HUES6 (cell line): ENCODE results near the gene ASMTL.

ENCODE experiments used
- H3K27ac ChIP-seq: 2 replicates; pipeline ENCODE4 v1.7.0; 2013; ENCODE audit warnings: low read depth, mild to moderate bottlenecking, low read length, inconsistent platforms
- H3K27me3 ChIP-seq: 2 replicates; pipeline ENCODE4 v1.6.1; 2013; ENCODE audit warnings: low read length; ENCODE audit not compliant: control insufficient read depth, insufficient read depth
- H3K36me3 ChIP-seq: 2 replicates; pipeline ENCODE4 v1.6.1; 2013; ENCODE audit warnings: low read length; ENCODE audit not compliant: control insufficient read depth, insufficient read depth
- H3K4me1 ChIP-seq: 2 replicates; pipeline ENCODE4 v1.6.1; 2013; ENCODE audit warnings: low read length; ENCODE audit not compliant: control insufficient read depth, insufficient read depth
- H3K4me3 ChIP-seq: 2 replicates; pipeline ENCODE4 v1.5.1; 2013; ENCODE audit warnings: low read depth, low read length
- H3K9ac ChIP-seq: one replicate; pipeline ENCODE4 v1.6.1; 2013; ENCODE audit warnings: mild to moderate bottlenecking, low read length
- H3K9me3 ChIP-seq: 2 replicates; pipeline ENCODE4 v1.6.1; 2013; ENCODE audit warnings: low read depth, low read length; ENCODE audit not compliant: control insufficient read depth, insufficient read depth

Gene ASMTL

DNA sequence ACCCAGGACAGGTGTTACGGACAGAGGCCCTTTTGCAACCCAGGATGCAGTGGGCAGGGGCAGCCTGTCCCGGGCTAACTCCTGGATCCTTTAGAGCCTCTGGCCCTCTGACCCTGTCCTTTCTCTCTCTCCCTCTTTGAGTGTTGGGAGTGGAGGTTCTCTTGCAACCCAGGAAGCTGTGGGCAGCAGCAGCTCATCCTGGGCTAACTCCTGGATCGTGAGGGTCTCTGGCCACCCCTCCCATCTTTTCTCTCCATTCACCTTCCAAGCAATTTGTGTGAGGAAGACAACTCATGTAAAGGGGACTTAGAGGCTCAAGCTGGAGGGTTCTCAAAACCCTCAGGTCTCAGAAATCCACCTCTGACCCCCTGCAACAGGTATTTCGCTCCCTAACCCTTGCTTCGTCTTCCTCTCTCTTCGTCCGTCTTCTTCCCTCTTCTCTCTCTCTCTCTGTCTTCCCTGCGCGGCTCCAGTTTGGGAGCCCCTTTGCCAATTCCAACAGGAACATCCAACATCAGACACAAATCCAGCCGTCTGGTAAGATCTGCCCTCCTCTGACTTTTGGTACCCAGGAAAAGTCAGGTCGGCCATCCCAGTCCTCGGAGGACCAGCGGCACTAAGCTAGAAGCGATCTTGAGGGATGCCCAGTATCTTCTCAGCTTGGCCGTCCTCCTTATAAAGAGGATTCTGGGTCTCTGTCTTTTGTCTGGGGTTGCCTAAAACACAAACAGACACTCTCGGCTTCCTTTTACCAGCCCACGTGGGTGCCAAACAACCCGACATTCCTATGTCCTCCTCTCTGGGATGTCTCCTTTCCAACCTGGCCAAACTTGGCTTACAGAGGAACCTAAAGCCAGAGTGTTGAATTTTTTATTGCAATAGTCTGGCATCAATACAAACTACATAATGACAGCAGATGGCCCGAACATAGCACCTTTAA is 7.9 kb downstream of the ASMTL start:
- no peak overlapping the region for H3K9ac ChIP-seq
- H3K4me3 ChIP-seq, result no peak overlapping the region
- H3K27me3 ChIP-seq, result no peaks in the 10 kb centered on the region
- no peak overlapping the region for H3K27ac ChIP-seq
- peaks cover 69% of the 10 kb centered on the region for H3K36me3 ChIP-seq
- peaks cover 32% of the 10 kb centered on the region for H3K9me3 ChIP-seq
- no peaks in the 10 kb centered on the region for H3K4me1 ChIP-seq

DNA sequence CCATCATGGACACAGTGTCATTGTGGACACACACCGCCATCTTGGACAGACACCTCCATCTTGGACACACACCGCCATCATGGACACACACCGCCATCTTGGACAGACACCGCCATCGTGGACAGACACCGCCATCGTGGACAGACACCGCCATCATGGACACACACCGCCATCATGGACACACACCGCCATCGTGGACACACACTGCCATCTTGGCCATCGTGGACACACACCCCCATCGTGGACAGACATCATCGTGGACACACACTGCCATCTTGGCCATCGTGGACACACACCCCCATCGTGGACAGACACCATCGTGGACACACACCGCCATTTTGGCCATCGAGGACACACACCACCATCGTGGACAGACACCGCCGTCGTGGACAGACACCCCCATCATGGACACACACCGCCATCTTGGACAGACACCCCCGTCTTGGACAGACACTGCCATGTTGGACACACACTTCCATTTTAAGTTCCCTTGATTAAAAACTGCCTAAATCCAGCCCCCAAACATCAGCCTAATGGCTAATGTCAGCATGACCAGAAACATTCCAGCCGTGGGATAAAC is 9.1 kb downstream of the ASMTL start:
- Histone ChIP-seq H3K27ac (no peak overlapping the region), H3K4me3 (no peak overlapping the region), H3K9me3 (peaks cover 19% of the 10 kb centered on the region), H3K9ac (no peak overlapping the region), H3K27me3 (no peaks in the 10 kb centered on the region), H3K36me3 (peaks cover 67% of the 10 kb centered on the region), H3K4me1 (no peaks in the 10 kb centered on the region)

DNA sequence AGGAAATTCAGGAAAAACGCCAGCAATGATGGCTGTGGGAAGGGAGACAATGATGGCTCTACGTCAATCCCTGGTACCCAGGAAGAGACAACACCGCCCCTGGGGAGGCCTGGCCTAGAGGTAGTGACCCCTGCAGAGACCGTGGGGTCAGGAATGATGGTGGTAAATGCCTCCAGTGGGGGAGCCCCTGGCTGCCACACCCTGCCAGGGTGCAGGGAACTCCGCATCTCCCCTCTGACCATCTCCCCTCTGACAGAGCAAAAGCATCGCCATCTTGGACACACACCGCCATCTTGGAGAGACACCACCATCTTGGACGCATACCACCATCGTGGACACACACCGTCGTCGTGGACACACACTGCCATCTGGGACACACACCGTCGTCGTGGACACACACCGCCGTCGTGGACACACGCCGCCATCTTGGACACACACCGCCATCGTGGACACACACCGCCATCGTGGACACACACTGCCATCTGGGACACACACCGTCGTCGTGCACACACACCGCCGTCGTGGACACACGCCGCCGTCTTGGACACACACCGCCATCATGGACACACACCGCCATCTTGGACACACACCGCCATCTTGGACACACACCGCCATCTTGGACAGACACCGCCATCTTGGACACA is 9.9 kb downstream of the ASMTL start:
- no peak overlapping the region for H3K9ac ChIP-seq
- H3K4me3 ChIP-seq, result no peak overlapping the region
- H3K4me1 ChIP-seq, result no peaks in the 10 kb centered on the region
- H3K27ac ChIP-seq, result no peak overlapping the region
- peaks cover 14% of the 10 kb centered on the region for H3K9me3 ChIP-seq
- H3K36me3 ChIP-seq, result peaks cover 67% of the 10 kb centered on the region
- no peaks in the 10 kb centered on the region for H3K27me3 ChIP-seq

DNA sequence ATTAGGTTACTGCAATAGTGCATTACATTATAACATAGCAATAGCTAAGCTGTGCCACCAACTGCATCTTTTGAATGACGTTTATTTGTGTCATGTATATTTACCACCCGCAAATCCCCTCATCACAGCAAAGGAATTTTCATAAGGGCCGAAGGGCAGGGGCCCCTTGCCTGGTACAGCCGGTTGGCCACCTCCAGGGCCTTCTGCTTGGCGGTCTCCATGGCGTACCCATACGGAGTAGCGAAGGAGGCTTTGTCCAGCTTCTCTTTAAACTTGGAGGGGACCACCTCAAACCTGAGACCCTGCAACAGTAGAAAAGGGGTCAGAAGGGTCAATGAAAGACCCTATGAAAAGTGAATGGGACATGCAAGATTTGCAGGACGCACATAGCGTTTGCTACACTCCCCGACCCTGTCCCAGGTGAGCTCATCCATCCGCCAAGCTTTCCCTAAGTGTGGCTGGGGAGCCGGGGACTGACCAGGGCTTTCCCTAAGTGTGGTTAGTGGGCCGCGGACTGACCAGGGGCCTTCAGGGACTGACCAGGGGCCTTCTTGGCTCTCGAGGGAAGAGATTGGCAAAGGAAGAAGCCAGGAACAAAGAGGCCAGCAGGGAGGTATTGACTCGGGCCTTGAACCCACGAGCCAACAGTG is 10.6 kb downstream of the ASMTL start:
- no peak overlapping the region for H3K4me3 ChIP-seq
- no peak overlapping the region for H3K27ac ChIP-seq
- no peaks in the 10 kb centered on the region for H3K4me1 ChIP-seq
- H3K9ac ChIP-seq, result no peak overlapping the region
- H3K9me3 ChIP-seq, result peaks cover 7% of the 10 kb centered on the region; the same call in 1 of the 2 replicates
- peaks cover 67% of the 10 kb centered on the region for H3K36me3 ChIP-seq
- H3K27me3 ChIP-seq, result no peaks in the 10 kb centered on the region

DNA sequence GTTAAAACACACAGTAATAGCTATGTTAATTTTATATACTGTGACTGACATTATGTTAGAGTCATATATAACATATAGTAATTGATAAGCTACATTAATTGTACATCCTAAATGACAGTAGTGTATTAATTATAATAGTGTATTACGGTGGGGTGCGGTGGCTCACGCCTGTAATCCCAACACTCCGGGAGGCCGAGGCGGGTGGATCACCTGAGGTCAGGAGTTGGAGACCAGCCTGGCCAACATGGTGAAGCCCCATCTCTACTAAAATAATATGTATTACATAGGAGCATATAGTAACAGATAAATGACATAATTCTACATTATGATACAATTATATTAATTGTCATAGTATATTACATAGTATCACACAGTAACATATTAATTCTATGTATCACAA is 12.2 kb downstream of the ASMTL start:
- H3K27ac ChIP-seq, result no peak overlapping the region
- peaks cover 5% of the 10 kb centered on the region; the same call in 1 of the 2 replicates for H3K9me3 ChIP-seq
- H3K4me3 ChIP-seq, result no peak overlapping the region
- no peaks in the 10 kb centered on the region for H3K4me1 ChIP-seq
- H3K9ac ChIP-seq, result no peak overlapping the region
- H3K36me3 ChIP-seq, result peaks cover 76% of the 10 kb centered on the region
- H3K27me3 ChIP-seq, result no peaks in the 10 kb centered on the region

DNA sequence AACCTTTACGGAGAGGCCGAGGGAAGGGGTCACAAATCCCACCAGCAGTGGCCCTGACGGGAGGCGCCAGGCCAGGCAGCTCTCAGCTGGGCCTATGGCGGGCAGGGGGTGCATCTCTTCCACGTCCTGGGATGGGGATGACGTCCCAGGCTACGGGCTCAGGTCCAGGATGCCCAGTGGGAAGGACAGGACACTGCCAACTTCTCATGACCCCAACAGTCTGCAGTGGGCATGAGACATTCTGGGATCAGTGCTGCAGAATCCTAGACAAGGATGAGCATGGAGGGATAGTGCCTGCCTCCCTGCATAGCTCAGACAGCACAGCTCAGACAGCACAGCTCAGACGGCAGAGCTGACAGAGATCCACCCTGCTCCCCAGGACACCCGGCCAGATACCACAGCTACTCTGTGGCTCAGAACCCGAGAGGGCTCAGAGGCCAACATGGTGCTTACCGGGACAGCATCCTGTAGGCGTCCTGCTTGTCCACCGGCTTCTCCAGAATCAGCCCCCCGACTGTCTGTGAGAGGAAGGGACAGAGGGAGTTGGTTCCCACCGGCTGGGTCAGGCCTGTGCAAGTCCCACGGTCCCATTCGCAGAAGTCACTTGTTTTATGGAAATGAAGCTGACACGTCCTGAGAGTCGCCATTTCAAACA is 17.3 kb downstream of the ASMTL start:
- H3K9ac ChIP-seq, result no peak overlapping the region
- no peak overlapping the region for H3K27ac ChIP-seq
- H3K9me3 ChIP-seq, result no peaks in the 10 kb centered on the region
- peaks cover 63% of the 10 kb centered on the region for H3K36me3 ChIP-seq
- no peaks in the 10 kb centered on the region for H3K27me3 ChIP-seq
- H3K4me1 ChIP-seq, result no peaks in the 10 kb centered on the region; the same call in 1 of the 2 replicates
- no peak overlapping the region for H3K4me3 ChIP-seq

DNA sequence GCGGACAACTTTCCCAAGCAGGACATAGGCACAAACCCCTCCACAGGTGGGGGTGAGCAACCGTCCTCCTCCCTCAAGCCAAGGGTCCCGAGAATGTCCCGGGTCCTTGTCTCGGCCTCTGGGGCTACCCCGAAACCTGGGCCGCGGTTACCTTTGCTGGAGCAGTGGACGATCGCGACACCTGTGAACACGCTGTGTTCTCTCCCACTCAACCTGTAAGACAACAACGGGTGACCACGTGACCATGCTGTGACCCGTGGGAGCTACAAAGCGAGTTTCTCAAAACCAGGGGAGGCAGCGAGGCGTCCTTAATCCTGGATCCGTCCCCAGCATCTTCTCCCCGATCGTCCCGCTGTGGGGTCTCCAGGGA is 17.9 kb downstream of the ASMTL start:
- no peak overlapping the region for H3K4me3 ChIP-seq
- H3K27ac ChIP-seq, result no peak overlapping the region
- H3K9me3 ChIP-seq, result no peaks in the 10 kb centered on the region
- no peaks in the 10 kb centered on the region; the same call in 1 of the 2 replicates for H3K4me1 ChIP-seq
- H3K36me3 ChIP-seq, result peaks cover 60% of the 10 kb centered on the region
- no peak overlapping the region for H3K9ac ChIP-seq
- no peaks in the 10 kb centered on the region for H3K27me3 ChIP-seq

DNA sequence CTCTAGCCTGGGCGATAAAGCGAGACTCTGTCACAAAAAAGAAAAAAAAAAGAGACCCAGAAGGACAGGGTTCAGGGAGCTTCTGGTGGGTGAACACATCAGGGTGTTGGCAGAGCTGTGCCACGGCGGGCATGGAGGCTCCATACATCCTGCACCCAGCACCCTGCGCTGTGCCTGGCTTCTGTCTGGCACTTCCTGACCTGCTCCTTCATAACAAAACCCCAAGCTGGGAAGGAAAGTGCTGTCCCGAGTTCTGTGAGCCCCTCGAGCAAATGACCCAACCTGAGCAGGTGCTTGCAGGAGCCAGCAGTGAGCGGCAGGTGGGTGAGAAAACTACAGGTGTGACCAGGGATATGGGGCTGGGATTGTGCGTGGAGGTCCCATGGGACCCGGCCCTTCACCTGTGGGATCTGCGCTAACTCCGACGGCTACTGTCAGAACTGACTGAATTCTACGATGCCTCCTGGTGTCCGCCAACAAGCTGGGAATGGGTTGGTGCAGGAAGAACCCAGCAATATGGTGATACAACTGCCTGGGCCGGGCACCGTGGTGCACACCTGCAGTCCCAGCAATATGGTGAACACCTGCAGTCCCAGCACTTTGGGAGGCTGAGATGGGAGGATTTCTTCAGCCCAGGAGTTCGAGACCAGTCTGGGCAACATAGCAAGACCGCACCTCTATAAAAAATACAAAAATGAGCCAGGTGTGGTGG is 18.9 kb downstream of the ASMTL start:
- H3K4me3 ChIP-seq, result no peak overlapping the region
- peaks cover 55% of the 10 kb centered on the region for H3K36me3 ChIP-seq
- no peaks in the 10 kb centered on the region; the same call in 1 of the 2 replicates for H3K4me1 ChIP-seq
- H3K9ac ChIP-seq, result no peak overlapping the region
- no peak overlapping the region for H3K27ac ChIP-seq
- no peaks in the 10 kb centered on the region for H3K27me3 ChIP-seq
- H3K9me3 ChIP-seq, result no peaks in the 10 kb centered on the region

DNA sequence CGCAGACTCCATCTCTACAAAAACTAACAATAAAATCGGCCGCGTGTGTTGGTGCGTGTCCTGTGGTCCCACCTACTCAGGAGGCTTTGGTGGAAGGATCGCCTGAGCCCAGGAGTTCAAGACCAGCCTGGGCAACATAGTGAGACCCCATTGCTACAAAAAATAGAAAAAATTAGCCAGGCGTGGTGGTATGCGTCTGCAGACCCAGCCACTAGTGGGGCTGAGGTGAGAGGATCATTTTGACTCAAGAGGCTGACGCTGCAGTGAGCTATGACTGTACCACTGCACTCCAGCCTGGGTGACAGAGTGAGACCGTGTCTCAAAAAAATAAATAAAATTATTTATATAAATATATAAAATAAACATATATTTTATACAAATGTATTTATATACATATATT is 22.3 kb downstream of the ASMTL start:
- no peak overlapping the region for H3K4me3 ChIP-seq
- H3K9me3 ChIP-seq, result no peaks in the 10 kb centered on the region
- H3K27ac ChIP-seq, result no peak overlapping the region
- H3K27me3 ChIP-seq, result no peaks in the 10 kb centered on the region
- H3K36me3 ChIP-seq, result peaks cover 48% of the 10 kb centered on the region
- H3K9ac ChIP-seq, result no peak overlapping the region
- H3K4me1 ChIP-seq, result no peaks in the 10 kb centered on the region; the same call in 1 of the 2 replicates

DNA sequence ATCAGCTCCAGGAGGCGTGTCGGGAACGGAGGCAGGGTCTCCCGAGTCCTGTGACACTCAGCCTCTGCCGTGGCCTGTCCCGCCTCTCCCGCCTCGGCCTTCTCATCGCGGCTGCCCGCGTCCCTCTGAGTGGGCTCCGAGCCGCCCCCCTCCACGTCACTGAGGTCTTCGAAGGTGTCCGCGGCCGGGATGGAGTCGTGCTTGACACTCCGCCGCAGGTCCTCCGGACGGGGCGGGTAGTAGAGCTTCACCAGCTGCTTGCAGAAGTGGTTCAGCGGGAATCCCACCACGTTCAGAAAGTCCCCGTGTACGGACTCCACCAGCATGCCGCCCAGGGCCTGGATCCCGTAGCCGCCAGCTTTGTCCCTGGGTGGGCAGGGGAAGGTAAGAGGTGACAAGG is 25.0 kb downstream of the ASMTL start:
- Histone ChIP-seq H3K27ac (no peak overlapping the region), H3K4me3 (no peak overlapping the region), H3K27me3 (no peaks in the 10 kb centered on the region), H3K36me3 (peaks cover 60% of the 10 kb centered on the region), H3K9ac (no peak overlapping the region), H3K4me1 (no peaks in the 10 kb centered on the region), H3K9me3 (peaks cover 10% of the 10 kb centered on the region)
